Tibial nerve (tissue), 4 donors: ENCODE measurements around the gene CDCP1.

Experiments
- EP300 ChIP-seq, 2 donors: sonication (generic); formaldehyde crosslinking; IDR thresholded peaks; one replicate each; pipeline ENCODE4 v1.6.1; 2017; ENCODE audit warnings: antibody characterized with exemption in 2 of 2, mild to moderate bottlenecking in 1 of 2
- TF ChIP-seq, protein P1 (sequence below), 5 experiments: fragments of 200-600 bp in 3 of 5; fragments of 450-650 bp in 2 of 5; sonication (generic) in 3 of 5; IDR thresholded peaks; one replicate each; pipeline ENCODE4 v1.5.1; 2016 to 2019; ENCODE audit warnings: antibody characterized with exemption in 5 of 5, mild to moderate bottlenecking in 3 of 5, moderate library complexity in 2 of 5

DNA sequence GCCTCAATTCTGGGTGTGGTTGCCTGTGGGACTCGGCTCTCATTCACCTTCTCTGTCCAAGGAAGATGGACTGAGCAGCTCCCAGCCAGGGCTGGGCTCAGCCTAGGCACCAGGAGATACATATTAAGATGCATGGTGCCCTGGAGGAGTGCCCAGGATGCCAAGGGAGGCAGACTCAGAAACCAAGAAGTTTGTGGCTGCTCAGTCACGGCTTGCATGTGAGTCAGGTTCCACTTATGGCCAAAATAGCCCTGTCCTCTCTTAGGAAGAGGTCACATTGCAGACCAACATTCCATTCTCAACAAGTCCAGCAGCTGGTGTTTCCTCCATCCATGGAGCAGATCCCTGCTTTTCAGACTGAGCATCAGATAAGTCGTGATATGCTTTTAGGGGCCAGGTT is 21.8 kb downstream of the CDCP1 start:
- TF ChIP-seq, protein P1, sequence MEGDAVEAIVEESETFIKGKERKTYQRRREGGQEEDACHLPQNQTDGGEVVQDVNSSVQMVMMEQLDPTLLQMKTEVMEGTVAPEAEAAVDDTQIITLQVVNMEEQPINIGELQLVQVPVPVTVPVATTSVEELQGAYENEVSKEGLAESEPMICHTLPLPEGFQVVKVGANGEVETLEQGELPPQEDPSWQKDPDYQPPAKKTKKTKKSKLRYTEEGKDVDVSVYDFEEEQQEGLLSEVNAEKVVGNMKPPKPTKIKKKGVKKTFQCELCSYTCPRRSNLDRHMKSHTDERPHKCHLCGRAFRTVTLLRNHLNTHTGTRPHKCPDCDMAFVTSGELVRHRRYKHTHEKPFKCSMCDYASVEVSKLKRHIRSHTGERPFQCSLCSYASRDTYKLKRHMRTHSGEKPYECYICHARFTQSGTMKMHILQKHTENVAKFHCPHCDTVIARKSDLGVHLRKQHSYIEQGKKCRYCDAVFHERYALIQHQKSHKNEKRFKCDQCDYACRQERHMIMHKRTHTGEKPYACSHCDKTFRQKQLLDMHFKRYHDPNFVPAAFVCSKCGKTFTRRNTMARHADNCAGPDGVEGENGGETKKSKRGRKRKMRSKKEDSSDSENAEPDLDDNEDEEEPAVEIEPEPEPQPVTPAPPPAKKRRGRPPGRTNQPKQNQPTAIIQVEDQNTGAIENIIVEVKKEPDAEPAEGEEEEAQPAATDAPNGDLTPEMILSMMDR (IDR thresholded peaks at IDR 0.05): no peak
- TF ChIP-seq EP300 (IDR thresholded peaks at IDR 0.05): no peak
